Retinal pigment epithelial cell (primary cell): Measurements from ENCODE around the gene DOCK2.

ENCODE experiments used
- DNase-seq: peaks from one replicate; pipeline ENCODE4 v3.0.0-alpha.2; 2010; ENCODE audit warnings: low read depth
- H3K4me3 ChIP-seq: 2 replicates; pipeline ENCODE4 v1.5.1; 2011; ENCODE audit warnings: mild to moderate bottlenecking, low read length, control low read depth, moderate library complexity
- TF ChIP-seq, protein P1 (sequence below): conservative IDR thresholded peaks from 2 replicates; pipeline ENCODE4 v1.5.1; 2011; ENCODE audit warnings: low read depth, low read length, control low read depth, inconsistent platforms

DOCK2 gene

GRCh38 chr5:170100066-170100943, 463.2 kb downstream of the DOCK2 start:
- DNase-seq = peak; percentile 27
- TF ChIP-seq, protein P1, sequence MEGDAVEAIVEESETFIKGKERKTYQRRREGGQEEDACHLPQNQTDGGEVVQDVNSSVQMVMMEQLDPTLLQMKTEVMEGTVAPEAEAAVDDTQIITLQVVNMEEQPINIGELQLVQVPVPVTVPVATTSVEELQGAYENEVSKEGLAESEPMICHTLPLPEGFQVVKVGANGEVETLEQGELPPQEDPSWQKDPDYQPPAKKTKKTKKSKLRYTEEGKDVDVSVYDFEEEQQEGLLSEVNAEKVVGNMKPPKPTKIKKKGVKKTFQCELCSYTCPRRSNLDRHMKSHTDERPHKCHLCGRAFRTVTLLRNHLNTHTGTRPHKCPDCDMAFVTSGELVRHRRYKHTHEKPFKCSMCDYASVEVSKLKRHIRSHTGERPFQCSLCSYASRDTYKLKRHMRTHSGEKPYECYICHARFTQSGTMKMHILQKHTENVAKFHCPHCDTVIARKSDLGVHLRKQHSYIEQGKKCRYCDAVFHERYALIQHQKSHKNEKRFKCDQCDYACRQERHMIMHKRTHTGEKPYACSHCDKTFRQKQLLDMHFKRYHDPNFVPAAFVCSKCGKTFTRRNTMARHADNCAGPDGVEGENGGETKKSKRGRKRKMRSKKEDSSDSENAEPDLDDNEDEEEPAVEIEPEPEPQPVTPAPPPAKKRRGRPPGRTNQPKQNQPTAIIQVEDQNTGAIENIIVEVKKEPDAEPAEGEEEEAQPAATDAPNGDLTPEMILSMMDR = peak; percentile 71
- no peak overlapping the region for H3K4me3 ChIP-seq

DNA sequence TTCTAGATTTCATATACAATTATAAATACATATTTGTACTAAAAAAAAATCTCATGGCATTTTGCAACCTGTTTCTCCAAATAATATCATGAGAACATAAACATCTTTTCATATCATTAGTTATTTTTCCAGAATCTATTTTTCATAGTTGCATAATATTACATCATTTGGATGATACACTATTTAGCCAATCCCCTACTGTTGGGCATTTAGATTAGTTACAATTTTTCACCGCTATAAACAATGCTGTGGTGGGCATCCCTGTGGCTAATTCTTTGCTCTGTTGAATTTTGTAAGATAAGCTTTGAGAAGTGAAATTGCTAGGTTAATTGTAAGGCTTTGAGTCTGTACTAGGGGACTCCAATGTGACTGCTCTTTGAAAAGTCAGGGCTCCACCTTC, 466.4 kb downstream of the DOCK2 start:
- no peak overlapping the region for H3K4me3 ChIP-seq
- DNase-seq = no peak
- TF ChIP-seq, protein P1 = no peak

DNA sequence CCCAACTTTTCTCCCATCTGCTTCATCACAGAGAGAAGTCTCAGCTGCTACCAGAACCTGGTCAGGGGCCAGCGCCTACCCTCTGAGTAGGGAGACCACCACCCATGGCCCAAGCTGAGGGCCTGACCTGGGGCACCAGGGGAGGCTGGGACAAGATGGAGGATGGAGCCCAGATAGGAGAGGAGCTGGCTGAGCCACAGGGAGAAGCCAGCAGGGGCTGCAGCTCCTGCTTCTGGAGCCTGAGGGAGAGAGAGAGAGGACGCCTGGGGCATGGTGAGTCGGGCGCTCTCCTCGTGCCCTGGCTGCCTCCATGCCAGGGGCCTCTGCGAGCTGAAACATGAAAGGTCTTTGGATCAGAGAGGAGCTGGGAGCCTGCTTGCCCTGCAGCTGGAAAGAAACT, 467.2 kb downstream of the DOCK2 start:
- H3K4me3 ChIP-seq = no peak overlapping the region
- no peak for DNase-seq
- TF ChIP-seq, protein P1 = no peak

DNA sequence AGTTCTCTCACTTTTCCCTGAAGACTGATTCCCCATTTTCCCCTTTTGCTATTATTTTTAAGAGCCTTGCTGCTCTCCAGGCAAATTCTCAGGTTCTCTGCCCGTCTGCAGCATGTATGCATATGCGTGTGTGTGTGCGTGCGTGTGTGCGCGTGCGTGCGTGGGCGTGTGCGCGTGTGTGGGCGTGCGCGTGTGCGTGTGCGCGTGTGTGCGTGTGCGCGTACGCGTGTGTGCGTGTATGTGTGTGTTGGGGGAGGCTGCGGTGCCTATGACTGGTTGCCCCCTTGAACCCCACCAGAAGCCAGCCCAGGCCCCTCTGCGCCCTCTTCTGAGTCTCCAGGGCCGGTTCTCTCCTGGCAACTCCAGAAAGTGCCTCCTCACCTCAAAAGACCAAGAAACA, 467.6 kb downstream of the DOCK2 start:
- TF ChIP-seq, protein P1 = no peak
- DNase-seq = no peak
- H3K4me3 ChIP-seq = no peak overlapping the region

DNA sequence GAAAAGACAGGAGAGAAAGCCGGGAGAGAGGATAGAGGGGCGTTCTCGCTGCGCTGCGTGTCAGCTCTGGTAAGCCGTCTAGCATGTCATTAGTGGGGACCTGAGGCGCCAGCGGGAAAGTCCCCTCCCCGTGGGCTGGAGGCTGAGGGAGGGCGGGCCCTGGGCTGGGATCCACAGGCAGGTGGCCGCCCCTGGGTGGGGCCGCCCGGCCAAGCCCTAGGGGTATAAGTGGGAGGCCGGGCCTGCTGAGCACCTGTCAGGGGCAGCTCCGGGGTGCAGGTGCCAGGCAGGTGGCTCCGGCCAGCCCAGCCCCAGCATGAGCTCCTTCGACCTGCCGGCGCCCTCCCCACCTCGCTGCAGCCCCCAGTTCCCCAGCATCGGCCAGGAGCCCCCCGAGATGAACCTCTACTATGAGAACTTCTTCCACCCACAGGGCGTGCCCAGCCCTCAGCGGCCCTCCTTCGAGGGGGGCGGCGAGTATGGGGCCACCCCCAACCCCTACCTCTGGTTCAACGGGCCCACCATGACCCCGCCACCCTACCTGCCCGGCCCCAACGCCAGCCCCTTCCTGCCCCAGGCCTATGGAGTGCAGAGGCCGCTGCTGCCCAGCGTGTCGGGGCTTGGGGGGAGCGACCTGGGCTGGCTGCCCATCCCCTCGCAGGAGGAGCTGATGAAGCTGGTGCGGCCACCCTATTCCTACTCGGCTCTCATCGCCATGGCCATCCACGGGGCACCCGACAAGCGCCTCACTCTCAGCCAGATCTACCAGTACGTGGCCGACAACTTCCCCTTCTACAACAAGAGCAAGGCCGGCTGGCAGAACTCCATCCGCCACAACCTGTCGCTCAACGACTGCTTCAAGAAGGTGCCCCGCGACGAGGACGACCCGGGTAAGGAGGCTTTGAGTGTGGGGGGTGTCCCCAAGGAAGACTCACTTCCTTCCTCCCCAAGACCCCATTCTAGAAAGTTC, 468.9 kb downstream of the DOCK2 start, which contains the start of gene FOXI1:
TSS of gene FOXI1 (plus strand) at position 256 of the 970 bp plus-strand sequence. CDS start at position 317, 61 bp downstream.
- no peak for DNase-seq
- TF ChIP-seq, protein P1 = no peak
- no peak within 1 kb of the TSS for H3K4me3 ChIP-seq

- TF ChIP-seq, protein P1 = no peak
- DNase-seq = no peak
- no peak overlapping the region for H3K4me3 ChIP-seq
Observed at GRCh38 chr5:170107674-170108073, 470.6 kb downstream of the DOCK2 start.
